CD4-positive, alpha-beta memory T cell (primary cell): Measurements from ENCODE around the gene UBXN7. TPM values are rescaled to one million over a fixed set of nuclear protein-coding genes. Genes with fewer than 3 reads are reported as not detected.
"Not testable (repeated sequence)": the region's sequence is repeated elsewhere in the genome, so short reads cannot be mapped to it uniquely, and the experiment has no call there.

Experiments used
- CTCF ChIA-PET: fragments of 350-600 bp; sonication (Branson Sonifier 250); formaldehyde crosslinking; loops from one replicate; lab custom pipeline; 2021; ENCODE audit warnings: inconsistent platforms; ENCODE audit not compliant: partially characterized antibody; lab: Charles Lee
- POLR2A ChIA-PET: fragments of 350-600 bp; sonication (Branson Sonifier 250); formaldehyde crosslinking; loops from one replicate; lab custom pipeline; 2021; ENCODE audit not compliant: partially characterized antibody; lab: Charles Lee
- DNase-seq, 5 donors: peaks; one replicate each; pipeline versions ENCODE4 v3.0.0 to v3.0.0-alpha.2; 2020 to 2022; ENCODE audit warnings: mixed read lengths in 1 of 5
- H3K27ac ChIP-seq: one replicate; pipeline ENCODE4 v1.7.0; 2013; ENCODE audit warnings: low read depth, low read length
- H3K27me3 ChIP-seq: 2 replicates; pipeline ENCODE4 v1.7.0; 2013; ENCODE audit warnings: mild to moderate bottlenecking, low read length, moderate library complexity; ENCODE audit not compliant: insufficient read depth
- H3K36me3 ChIP-seq: 2 replicates; pipeline ENCODE4 v1.7.0; 2013; ENCODE audit warnings: mild to moderate bottlenecking, low read length, moderate library complexity; ENCODE audit not compliant: insufficient read depth
- H3K4me1 ChIP-seq: 2 replicates; pipeline ENCODE4 v1.7.0; 2013; ENCODE audit warnings: mild to moderate bottlenecking, low read length, moderate library complexity; ENCODE audit not compliant: insufficient read depth
- H3K4me3 ChIP-seq, 2 donors: one replicate each; pipeline ENCODE4 v1.7.0; 2013; ENCODE audit warnings: low read length in 2 of 2, mild to moderate bottlenecking in 1 of 2
- H3K9me3 ChIP-seq, 2 donors: one replicate each; pipeline ENCODE4 v1.7.0; 2013; ENCODE audit warnings: low read length in 2 of 2, control low read depth in 1 of 2; ENCODE audit not compliant: control insufficient read depth in 1 of 2
- H3K27ac Mint-ChIP-seq, 7 donors: one replicate each; pipeline ENCODE4 v1.8.0; 2020 to 2021; ENCODE audit warnings: mixed read lengths in 7 of 7, mild to moderate bottlenecking in 6 of 7, inconsistent platforms in 3 of 7, moderate library complexity in 3 of 7
- H3K27me3 Mint-ChIP-seq, 2 donors: one replicate each; pipeline ENCODE4 v1.8.0; 2020 to 2021; ENCODE audit warnings: mixed read lengths in 2 of 2
- H3K36me3 Mint-ChIP-seq, 2 donors: one replicate each; pipeline ENCODE4 v1.8.0; 2020 to 2021; ENCODE audit warnings: mixed read lengths in 2 of 2, inconsistent platforms in 1 of 2, mild to moderate bottlenecking in 1 of 2
- H3K4me1 Mint-ChIP-seq, 4 donors: one replicate each; pipeline ENCODE4 v1.8.0; 2020 to 2021; ENCODE audit warnings: mixed read lengths in 4 of 4, mild to moderate bottlenecking in 1 of 4
- H3K4me3 Mint-ChIP-seq, 8 donors: one replicate each; pipeline ENCODE4 v1.8.0; 2020 to 2021; ENCODE audit warnings: mixed read lengths in 8 of 8, mild to moderate bottlenecking in 7 of 8, moderate library complexity in 6 of 8, inconsistent platforms in 3 of 8
- H3K9me3 Mint-ChIP-seq, 8 donors: one replicate each; pipeline ENCODE4 v1.8.0; 2020 to 2021; ENCODE audit warnings: mixed read lengths in 8 of 8, mild to moderate bottlenecking in 5 of 8, inconsistent platforms in 3 of 8, moderate library complexity in 1 of 8
- intact Hi-C: fragments of 100-400 bp; cut with micrococcal nuclease; formaldehyde crosslinking; loops from one replicate; pipeline ENCODE4 v1.15.1; 2023
- polyA plus RNA-seq, 2 donors: library from polyadenylated mRNA; unstranded; fragments of 300-500 nt; fragmentation: Illumina TruSeq; gene quantifications; one replicate each; pipeline ENCODE4 v1.2.3, GENCODE V29; 2021
- total RNA-seq, 2 experiments: library from RNA; stranded (reverse); gene quantifications; one replicate each; pipeline ENCODE4 v1.2.3, GENCODE V29; 2021

UBXN7 gene
- total and polyA plus RNA-seq, 4 experiments from 2014 or later = 16.8 to 90.8 (median 52.1) TPM

DNA sequence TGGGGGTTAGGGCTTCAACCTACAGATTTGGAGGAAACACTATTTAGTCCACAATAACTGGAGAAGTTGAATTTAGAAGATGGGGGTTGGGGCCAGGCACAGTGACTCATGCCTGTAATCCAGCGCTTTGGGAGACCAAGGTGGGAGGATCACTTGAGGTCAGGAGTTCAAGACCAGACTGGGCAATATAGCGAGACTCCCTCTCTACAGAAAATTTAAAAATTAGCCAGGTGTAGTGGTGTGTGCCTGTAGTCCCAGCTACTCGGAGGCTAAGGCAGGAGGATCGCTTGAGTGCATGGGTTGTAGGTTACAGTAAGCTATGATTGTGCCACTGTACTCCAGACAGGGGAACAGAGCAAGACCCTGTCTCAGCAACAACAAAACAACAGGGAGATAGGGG, 109.2 kb downstream of the UBXN7 start:
- CTCF ChIA-PET = no interaction called here
- Histone ChIP-seq H3K27ac (no peak overlapping the region), H3K9me3 (no peaks in the 10 kb centered on the region), H3K4me1 (peaks cover 5% of the 10 kb centered on the region), H3K27me3 (no peaks in the 10 kb centered on the region), H3K36me3 (no peaks in the 10 kb centered on the region), H3K4me3 (no peak overlapping the region)
- Mint-ChIP-seq H3K27me3 (peaks cover 0 to 5% of the 10 kb centered on the region in 2 donors), H3K9me3 (peaks cover 0 to 2% (median 0%) of the 10 kb centered on the region in 8 donors), H3K4me3 (no peak overlapping the region), H3K36me3 (peaks cover 0 to under 1% of the 10 kb centered on the region in 2 donors), H3K4me1 (peaks cover 0 to 5% (median 2%) of the 10 kb centered on the region in 4 donors), H3K27ac (no peak overlapping the region)
- DNase-seq = no peak
- POLR2A ChIA-PET = no interaction called here
- intact Hi-C loops = no loop called here

DNA sequence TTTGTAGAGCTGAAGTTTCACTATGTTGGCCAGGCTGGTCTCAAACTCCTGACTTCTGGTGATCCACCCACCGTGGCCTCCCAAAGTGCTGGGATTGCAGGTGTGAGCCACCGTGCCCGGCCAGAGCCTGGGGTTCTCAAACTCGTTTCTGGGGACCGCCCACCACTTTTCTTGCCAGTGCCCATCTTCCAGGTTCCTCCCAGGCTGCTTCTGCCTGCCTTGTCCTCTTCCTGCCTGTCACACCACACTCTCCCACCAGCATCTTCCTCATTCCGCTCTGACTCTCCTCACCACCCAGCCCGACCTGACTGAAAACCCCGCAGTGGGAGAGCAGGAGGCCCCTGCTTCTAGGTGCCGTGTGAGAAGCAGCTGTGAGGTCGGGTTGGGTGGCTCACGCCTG, 111.1 kb downstream of the UBXN7 start:
- Mint-ChIP-seq H3K4me3 (no peak overlapping the region), H3K27ac (no peak overlapping the region), H3K4me1 (peaks cover 1 to 16% (median 7%) of the 10 kb centered on the region in 4 donors), H3K9me3 (peaks cover 0 to 9% (median 0%) of the 10 kb centered on the region in 8 donors), H3K36me3 (peaks cover 0 to 5% of the 10 kb centered on the region in 2 donors), H3K27me3 (no peaks in the 10 kb centered on the region)
- Histone ChIP-seq H3K9me3 (no peaks in the 10 kb centered on the region), H3K36me3 (no peaks in the 10 kb centered on the region), H3K27me3 (no peaks in the 10 kb centered on the region), H3K4me3 (no peak overlapping the region), H3K27ac (no peak overlapping the region), H3K4me1 (peaks cover 11% of the 10 kb centered on the region)
- POLR2A ChIA-PET = no interaction called here
- DNase-seq = no peak
- intact Hi-C loops = no loop called here
- CTCF ChIA-PET = no interaction called here

DNA sequence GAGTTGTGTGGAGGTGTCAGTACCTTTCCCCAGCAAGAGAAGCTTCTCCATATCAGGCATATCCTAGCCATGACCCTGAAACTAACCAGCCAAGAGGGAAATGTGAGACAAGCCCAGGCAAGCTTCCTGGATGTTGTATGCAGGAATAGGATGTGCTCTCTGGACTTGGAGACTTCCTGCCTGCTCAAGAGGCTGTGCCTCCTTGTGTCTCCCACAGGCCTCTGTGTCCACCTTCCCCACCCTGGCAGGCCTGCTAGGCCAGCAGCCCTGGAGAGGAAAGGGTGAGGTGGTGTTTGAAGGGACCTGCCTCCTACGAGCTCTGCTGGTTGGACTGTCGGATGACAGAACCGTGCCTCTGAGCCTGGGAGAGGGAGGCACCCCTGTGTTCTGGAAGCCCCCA, 112.1 kb downstream of the UBXN7 start:
- no peaks in the 10 kb centered on the region for H3K27me3 Mint-ChIP-seq
- intact Hi-C loops = no loop called here
- peak overlapping the region in 2 of 7 donors; percentile 60 to 93 for H3K27ac Mint-ChIP-seq
- H3K27me3 ChIP-seq = no peaks in the 10 kb centered on the region
- H3K4me1 Mint-ChIP-seq = peaks cover 1 to 16% (median 7%) of the 10 kb centered on the region in 4 donors
- no peak overlapping the region for H3K4me3 ChIP-seq
- H3K4me1 ChIP-seq = peaks cover 11% of the 10 kb centered on the region
- peaks cover 0 to 9% (median 0%) of the 10 kb centered on the region in 8 donors for H3K9me3 Mint-ChIP-seq
- peaks cover 0 to 5% of the 10 kb centered on the region in 2 donors for H3K36me3 Mint-ChIP-seq
- no peaks in the 10 kb centered on the region for H3K9me3 ChIP-seq
- H3K4me3 Mint-ChIP-seq = peak overlapping the region in 3 of 8 donors; percentile 46 to 71 (median 61)
- CTCF ChIA-PET = no interaction called here
- no peak overlapping the region for H3K27ac ChIP-seq
- no peak for DNase-seq
- H3K36me3 ChIP-seq = no peaks in the 10 kb centered on the region
- POLR2A ChIA-PET = no interaction called here

DNA sequence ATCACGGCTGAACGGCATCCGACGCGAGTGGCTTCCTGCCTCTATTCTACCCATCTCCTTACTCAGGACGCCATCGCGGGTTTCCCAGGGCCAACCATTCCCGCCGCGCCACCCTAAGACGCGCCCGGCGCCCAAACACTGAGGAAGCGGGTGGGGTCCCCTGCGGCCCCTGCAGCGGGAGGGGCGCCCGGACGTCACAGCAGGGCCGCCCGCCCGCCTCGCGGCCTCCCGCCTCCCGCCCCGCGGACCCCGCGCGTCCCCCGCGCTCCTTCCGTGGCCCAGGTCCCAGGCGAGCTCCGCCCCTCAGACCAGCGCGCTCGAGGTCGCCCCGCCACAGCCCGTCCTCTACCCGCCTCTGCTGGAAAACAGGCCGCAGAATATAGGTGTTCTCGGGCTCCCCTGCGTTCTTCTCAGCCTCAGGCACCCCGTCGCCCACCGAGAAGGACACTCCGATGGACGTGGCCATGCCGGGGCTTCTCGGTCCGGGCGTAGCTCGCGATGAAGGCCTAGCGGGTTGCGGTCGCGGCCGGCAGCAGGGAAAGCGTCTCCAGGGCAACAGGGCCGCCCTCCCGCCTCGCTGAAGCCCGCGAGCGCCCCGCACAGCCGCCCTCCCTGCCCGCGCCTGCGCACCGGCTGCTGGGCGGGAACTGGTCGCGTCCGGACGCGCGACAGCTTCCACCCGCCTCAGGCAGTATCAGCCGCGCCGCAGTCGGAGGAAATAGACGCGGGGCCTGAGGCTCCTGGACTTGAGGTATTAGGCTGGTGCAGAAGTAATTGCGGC, 114.3 kb downstream of the UBXN7 start, which contains the start of gene DYNLT2B:
Gene DYNLT2B (minus strand): TSS at position 554 of the 781 bp plus-strand sequence. CDS start 88 bp downstream, at position 466.
- H3K4me1 Mint-ChIP-seq = peaks cover 1 to 16% (median 8%) of the 10 kb centered on the region in 4 donors
- H3K27me3 Mint-ChIP-seq = no peaks in the 10 kb centered on the region
- POLR2A ChIA-PET = interaction anchor here (0.6 to 2.9 kb wide), 22 partner anchors 9 to 624 kb away, joined by 3 to 24 read pairs (median 4); partner anchors contain the start of genes CEP19, FBXO45, NCBP2 and PIGX
- Histone ChIP-seq H3K9me3 (no peaks in the 10 kb centered on the region), H3K4me3 (peak within 1 kb of the TSS; percentile 52 to 88), H3K27me3 (no peaks in the 10 kb centered on the region), H3K27ac (peak within 1 kb of the TSS; percentile 86), H3K36me3 (no peaks in the 10 kb centered on the region), H3K4me1 (peaks cover 11% of the 10 kb centered on the region)
- peak; percentile 88 to 91 (median 90) for DNase-seq
- intact Hi-C loops = loop anchor here (1.0 to 5.0 kb wide), 5 partner anchors 31 to 236 kb away; partner anchors contain the start of genes PCYT1A, RNF168, TFRC and UBXN7
- H3K36me3 Mint-ChIP-seq = peaks cover 0 to 7% of the 10 kb centered on the region in 2 donors
- CTCF ChIA-PET = interaction anchor here (0.8 to 1.7 kb wide), 3 partner anchors 43 to 245 kb away, joined by 3 to 5 read pairs (median 4); no protein-coding TSS in a partner anchor
- H3K27ac Mint-ChIP-seq = peak within 1 kb of the TSS; percentile 93 to 98 (median 98)
- H3K4me3 Mint-ChIP-seq = peak within 1 kb of the TSS; percentile 93 to 97 (median 94)
- peaks cover 0 to 9% (median 0%) of the 10 kb centered on the region in 8 donors for H3K9me3 Mint-ChIP-seq

DNA sequence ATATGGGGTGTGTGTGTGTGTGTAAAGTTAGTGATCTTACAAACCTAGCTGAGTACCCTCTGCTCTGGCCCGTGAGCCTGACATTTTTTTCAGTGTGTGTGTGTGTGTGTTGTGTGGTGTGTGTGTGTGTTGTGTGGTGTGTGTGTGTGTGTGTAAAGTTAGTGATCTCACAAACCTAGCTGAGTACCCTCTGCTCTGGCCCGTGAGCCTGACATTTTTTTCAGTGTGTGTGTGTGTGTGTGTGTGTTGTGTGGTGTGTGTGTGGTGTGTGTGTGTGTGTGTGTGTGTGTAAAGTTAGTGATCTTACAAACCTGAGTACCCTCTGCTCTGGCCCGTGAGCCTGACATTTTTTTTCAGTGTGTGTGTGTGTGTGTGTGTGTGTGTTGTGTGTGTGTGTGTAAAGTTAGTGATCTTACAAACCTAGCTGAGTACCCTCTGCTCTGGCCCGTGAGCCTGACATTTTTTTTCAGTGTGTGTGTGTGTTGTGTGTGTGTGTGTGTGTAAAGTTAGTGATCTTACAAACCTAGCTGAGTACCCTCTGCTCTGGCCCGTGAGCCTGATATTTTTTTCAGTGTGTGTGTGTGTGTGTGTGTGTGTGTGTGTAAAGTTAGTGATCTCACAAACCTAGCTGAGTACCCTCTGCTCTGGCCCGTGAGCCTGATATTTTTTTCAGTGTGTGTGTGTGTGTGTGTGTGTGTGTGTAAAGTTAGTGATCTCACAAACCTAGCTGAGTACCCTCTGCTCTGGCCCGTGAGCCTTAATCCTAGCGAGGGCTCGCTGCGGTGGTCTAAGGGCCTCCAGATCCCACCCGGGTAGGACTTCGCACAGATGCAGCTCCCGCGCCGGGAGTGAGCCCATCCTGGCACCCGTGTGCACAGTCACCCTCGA, 115.2 kb downstream of the UBXN7 start:
- ChIA-PET CTCF (interaction anchor here (0.8 to 1.7 kb wide), 2 partner anchors 43 to 244 kb away, joined by 4 to 5 read pairs; no protein-coding TSS in a partner anchor), POLR2A (interaction anchor here (0.6 to 2.9 kb wide), 18 partner anchors 8 to 625 kb away, joined by 3 to 24 read pairs (median 4); partner anchors contain the start of genes CEP19, NCBP2, PIGX and RNF168)
- Mint-ChIP-seq H3K4me1 (peaks cover 1 to 16% (median 8%) of the 10 kb centered on the region in 4 donors), H3K27ac (peak overlapping the region; percentile 93 to 98 (median 95)), H3K4me3 (peak overlapping the region; percentile 92 to 97 (median 94)), H3K9me3 (peaks cover 0 to 11% (median 0%) of the 10 kb centered on the region in 8 donors)
- Histone ChIP-seq H3K4me1 (peaks cover 11% of the 10 kb centered on the region), H3K27ac (peak overlapping the region; percentile 86), H3K4me3 (peak overlapping the region; percentile 52 to 88)
- intact Hi-C loops = loop anchor here (5.0 kb wide), 2 partner anchors 115 to 235 kb away; partner anchors contain the start of genes TFRC and UBXN7
- not testable (repeated sequence) for H3K36me3 ChIP-seq, H3K27me3 Mint-ChIP-seq, H3K27me3 ChIP-seq, H3K36me3 Mint-ChIP-seq, H3K9me3 ChIP-seq
- peak in 1 of 5 donors; percentile 6 for DNase-seq

DNA sequence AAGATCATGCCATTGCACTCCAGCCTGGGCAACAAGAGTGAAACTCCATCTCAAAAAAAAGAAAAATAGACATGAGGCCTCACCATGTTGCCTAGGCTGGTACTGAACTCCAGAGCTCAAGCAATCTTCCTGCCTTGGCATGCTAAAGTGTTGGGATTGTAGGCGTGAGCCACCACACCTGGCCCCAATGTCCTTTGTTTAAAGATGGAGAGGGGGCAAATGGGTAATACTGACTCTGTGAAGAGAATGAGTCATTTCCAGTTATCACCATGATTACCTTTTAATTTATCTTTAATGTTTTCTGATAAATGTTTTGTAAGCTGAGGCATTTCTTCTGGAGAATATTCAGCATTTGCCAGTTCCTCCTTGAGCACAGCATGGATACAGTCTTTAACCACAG, 116.4 kb downstream of the UBXN7 start:
- ChIA-PET CTCF (no interaction called here), POLR2A (interaction anchor here (1.0 to 2.9 kb wide), 2 partner anchors 18 to 117 kb away, joined by 3 to 19 read pairs; partner anchors contain the start of gene UBXN7)
- Mint-ChIP-seq H3K36me3 (peaks cover 0 to 7% of the 10 kb centered on the region in 2 donors), H3K9me3 (peaks cover 0 to 11% (median 0%) of the 10 kb centered on the region in 8 donors), H3K27ac (peak overlapping the region in 4 of 7 donors; percentile 29 to 93 (median 58)), H3K4me1 (peaks cover 1 to 16% (median 8%) of the 10 kb centered on the region in 4 donors), H3K27me3 (no peaks in the 10 kb centered on the region), H3K4me3 (no peak overlapping the region)
- no peak overlapping the region for H3K4me3 ChIP-seq
- no peak for DNase-seq
- H3K9me3 ChIP-seq = no peaks in the 10 kb centered on the region
- H3K27me3 ChIP-seq = no peaks in the 10 kb centered on the region
- H3K36me3 ChIP-seq = no peaks in the 10 kb centered on the region
- H3K4me1 ChIP-seq = peaks cover 11% of the 10 kb centered on the region
- H3K27ac ChIP-seq = no peak overlapping the region
- intact Hi-C loops = loop anchor here (5.0 kb wide), 2 partner anchors 116 to 234 kb away; partner anchors contain the start of genes TFRC and UBXN7
